ENCODE results near the gene SPTBN1. TPM values are rescaled to one million over a fixed set of nuclear protein-coding genes. Genes with fewer than 3 reads are reported as not detected.

Gene SPTBN1
- polyA plus RNA-seq, 12 donors: 161 to 371 (median 271) TPM

DNA sequence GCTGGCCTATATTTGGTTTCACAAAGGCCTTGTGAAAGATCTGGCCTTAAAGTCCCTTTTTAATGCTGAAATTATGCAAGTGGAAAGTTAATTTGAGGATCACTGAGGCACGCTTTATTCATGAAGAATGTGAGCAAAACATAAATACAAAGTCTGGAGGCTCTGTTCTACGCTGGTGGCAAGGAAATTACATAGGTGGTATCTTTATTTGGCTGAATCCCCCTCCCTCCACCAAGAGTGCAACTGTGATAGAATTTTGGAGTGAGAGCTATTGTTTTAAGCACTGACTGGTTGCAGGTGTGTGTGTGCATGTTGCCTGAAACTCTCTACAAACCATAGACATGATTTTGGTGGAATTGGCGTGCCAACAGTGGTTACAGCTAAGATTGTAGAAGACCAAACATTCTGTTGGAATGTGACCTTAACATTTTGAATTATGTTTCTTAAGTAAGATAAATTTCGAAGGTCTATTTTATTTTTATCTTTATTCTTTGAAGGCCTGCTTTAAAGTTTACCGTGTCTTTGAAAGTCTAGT, 114.3 kb downstream of the SPTBN1 start:
- no peak for DNase-seq

DNA sequence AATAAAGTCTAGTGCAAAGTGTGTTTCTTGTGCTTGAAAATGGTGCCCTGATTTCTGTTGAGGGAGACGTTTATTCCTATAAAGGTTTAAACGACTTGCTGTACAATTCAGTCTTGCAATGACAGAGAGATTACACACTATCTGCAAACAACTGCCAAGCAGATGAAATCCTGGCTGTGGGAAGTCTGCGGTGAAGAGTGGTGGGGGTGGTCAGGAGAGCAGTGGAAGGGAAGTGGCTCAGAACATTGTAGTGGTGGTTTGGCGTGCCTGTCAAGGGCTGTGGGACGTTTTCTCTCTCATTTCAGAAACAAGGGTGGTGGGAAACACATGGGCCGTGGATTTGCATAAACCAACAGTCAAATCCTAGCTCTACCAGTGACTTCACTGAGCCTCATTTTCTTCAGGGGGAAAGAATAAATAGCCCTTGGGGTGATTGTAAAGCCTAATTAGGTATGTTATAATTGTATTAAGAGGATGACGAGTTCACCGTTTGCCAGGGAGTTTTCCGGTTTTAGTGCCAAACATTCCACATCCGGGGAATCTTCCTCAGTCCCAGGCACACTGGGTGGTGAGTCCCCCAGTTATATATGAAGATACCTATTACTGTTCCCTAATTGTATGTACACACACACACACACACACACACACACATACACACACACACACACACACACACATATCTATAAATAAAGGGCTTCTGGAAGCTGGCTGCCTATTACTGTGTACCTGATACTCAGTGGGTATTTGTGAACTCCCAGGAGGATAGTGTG, 115.0 kb downstream of the SPTBN1 start:
- DNase-seq: no peak

DNA sequence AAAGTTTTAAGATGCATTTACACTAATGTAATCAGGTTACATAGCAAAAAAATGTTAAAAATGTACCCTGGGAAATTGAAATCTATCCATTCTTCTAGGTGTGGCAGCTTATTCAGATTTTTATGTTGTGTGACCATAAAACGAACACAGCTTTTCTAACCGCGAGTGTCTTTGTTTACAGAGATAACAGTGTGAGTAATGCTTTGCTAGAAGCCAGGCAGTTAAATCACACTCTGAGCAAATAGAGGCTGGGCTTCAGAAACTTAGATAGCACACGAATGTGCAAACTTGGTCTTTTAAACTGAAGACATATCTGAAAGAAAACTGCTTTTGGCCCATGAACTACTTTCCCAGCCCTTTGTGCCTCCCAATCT, 116.1 kb downstream of the SPTBN1 start:
- no peak for DNase-seq

DNA sequence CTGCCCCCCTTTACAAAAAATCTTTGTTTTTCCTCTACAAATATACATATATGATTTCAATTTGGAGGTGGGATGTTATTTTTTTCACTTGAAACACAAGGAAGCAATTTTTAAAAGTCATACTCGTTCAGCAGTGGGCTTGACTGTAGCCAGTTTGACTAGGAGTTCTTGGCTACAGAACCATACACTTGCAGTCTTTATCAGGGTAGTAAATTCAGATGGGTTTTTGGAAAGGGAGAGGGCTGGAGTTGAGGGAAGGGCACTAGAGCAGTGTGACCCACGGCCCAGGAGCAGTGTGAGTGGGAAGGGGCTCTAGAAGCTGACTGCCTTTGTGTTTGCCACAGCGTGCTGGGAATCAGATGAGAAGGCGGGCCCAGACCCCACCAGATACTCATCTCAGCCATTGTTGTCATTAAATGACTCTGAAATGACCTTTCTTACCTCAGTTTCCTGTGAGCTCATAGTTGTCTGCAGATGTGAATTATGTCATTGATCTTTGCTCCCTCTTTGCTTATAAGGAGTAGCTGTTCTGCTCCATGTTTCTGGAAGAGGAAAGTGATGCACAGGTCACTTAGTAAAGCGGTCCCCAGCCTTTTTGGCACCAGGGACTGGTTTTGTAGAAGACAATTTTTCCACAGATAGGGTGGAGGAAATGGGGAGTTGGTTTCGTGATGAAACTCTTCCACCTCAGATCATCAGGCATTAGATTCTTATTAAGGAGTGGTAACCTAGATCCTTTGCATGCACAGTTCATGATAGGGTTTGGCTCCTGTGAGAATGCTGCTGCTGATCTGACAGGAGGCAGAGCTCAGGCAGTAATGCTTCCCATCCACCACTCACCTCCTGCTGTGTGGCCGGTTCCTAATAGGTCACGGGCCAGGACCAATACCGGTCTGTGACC, 116.8 kb downstream of the SPTBN1 start:
- no peak for DNase-seq

DNA sequence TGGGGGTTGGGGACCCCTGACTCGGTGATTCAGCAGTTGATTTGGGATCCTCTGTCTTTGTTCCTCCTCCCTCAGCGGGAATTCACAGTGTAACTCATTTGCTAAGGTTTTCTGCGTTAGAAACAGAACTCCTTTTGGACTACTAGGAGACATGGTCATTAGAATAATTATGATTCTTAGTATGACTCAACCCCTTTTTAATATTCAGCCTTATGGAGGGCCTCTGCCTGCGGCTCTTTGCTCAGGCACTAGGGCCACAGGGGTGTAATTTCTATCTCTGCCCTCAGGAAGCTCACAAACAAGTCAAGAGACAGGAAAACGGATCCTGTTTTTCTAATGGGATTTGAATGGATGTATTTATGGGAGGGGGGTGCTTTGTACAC, 117.4 kb downstream of the SPTBN1 start:
- no peak for DNase-seq

DNA sequence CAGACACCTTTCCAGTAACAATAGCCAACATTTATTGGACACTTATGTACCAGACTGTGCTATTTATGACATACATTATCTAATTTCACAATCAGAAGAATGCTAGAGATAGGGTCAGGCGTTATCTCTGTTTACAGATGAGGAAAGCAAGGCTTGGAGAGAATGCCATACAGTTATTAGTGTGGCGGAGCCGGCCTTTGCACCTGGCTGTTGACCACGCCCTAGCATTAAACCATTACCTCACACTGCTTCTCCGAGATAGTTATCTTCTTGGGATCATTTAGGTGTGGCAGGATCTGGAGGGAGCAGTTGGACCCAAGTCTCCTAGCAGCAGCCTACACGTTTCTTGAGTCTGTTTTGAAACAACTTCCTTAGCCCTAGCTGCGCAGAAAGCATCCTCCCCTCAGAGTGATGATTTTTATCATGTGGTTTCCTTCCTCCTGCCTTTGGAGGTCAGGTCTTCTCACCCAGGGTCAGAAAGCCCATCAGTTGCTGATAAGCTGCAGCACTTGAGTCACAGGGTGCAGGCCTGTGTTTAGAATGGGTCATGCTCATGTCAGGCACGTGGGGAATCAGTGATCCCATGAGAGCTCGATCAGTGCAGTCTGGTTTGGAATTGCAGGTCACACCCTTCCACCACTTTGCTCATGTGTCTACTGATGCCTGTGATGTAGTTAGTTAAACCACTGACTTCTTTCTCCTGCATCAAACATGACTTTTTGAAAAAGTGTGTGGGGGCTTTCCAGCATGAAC, 118.2 kb downstream of the SPTBN1 start:
- DNase-seq: no peak

DNA sequence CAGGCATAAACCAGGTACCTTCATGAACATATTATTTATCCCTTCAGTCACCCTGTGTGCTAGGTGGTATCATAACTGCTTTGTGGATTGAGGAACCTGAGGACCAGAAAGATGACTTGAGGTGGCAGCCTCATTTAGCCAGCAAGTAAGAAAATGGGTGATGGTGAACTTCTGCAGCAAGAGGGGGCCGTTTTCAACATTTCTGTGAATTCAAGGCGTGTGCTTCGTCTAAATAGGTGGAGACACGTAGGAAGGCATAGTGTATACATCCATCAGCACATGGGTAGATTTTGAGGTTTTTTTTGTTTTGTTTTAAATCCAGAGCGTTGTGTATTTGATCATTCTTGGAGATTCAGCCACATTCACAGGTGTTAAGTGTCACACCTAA, 118.7 kb downstream of the SPTBN1 start:
- DNase-seq: no peak

DNA sequence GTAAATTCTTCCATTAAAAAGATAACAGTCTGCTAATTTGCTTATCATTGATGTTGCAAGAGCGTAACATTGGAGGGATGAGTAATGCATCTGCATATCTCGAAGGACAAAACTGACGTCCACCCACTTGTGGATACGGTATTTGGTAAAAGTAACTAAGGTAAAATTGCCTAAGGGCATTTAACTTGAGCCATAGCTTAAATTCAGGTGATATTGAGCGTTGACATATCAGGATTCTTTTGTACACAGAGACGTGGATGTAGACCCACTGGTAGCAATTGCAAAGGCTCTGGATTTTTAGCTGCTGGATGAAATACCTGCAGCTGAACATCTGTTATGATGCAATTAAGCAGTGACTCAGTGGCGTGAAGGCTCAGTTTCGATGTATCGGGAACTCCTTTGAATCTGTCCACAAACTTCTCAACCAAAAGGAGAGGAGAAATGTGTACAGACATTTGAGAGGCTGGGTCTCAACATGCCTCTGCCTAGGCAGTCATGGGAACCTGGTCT, 119.3 kb downstream of the SPTBN1 start:
- DNase-seq: no peak

DNA sequence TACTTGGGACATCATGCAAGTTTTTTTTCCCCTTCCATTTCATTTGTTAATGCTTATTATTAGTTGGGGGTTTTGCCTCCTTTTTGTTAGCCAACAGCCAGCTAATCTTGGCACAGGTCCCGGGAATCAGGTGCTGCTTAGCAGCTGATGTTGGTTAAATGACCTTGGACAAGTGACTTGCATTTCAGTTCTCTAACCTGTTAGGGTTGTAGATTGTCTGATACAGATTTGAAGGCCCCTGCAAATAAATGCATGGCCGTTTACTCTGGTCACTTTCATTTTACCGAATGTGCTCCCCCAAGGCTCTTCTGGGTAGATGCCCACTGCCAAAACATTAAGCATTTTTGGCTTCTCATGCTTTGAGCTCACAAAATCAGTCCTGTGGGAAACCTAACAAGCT, 120.9 kb downstream of the SPTBN1 start:
- DNase-seq: no peak

DNA sequence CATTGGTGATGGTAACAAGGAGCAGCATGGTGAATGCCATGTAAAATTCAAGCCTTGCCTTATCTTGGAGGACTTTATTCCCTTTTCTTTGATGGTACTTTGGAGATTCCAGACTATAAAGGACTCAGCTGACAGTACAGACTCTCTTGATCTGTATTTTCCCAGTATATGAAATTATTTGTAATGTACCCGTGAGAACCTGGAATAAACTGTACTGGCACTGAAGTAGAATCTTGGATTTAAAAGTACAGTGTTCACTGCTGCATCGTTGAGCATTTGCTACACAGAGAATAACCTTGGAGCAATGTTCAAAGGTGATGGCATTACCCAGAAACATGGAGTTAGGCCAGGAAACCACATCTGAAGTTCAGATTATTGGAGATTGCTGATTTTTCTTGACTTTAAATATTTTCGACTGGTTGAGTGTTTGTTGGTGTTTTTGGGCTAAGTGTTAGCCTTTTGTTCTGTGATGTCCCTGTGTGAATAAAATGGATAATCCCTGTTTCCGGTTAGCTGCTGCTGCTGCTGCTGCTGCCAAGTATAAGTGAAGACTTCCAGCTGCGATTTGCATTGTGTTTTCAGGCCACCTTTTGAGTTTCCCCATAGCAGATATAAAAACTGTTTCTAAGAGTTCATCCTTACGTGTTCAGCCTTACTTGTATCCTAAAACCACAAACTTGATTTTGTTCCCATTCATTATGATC, 122.0 kb downstream of the SPTBN1 start:
- DNase-seq: peak; percentile 66

DNA sequence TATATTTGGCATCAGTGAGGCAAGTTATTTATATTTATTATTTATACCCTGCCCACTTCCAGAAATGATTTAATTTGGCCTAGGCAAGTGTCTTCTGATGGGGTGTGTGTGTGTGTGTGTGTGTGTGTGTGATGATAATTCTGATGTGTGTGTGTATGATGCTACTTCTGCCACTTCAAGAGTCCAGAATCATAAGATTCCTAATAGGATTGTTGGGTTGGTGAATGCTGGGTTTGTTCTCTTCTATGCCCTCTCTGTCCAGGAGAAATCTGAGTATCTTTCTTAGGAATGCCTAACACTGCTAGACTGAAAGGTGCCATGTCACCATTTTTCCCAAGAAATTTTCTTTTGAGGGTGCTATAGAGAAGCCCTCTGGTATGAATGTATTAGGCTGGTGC, 122.5 kb downstream of the SPTBN1 start:
- DNase-seq: no peak

DNA sequence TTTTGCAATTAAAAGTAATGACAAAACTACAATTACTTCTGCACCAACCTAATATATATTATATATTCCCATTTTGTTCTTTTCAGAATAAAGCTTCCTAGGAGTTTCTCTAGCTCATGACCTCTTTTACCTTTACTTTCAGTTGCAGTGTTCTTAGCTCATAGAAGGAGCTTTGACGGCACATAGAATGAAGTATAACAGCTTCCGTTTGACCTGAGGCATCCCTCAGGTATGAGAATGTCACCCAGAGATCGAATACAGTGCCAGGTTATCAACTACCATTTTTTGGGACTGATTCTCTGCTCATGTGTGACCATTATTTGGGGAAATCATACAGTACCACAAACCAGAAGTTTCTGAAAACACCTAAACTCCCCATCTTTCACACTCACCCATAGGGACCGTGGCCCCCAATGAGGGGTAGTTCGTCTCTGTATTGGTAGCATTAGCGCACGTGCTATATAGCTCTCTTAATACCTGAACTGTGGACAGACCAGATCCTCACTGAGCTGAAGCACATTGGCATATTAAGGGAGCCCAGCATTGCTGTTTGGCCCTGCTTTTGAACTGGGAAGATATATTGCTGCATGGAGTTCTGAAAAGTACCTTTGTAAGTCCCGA, 123.0 kb downstream of the SPTBN1 start:
- no peak for DNase-seq

DNA sequence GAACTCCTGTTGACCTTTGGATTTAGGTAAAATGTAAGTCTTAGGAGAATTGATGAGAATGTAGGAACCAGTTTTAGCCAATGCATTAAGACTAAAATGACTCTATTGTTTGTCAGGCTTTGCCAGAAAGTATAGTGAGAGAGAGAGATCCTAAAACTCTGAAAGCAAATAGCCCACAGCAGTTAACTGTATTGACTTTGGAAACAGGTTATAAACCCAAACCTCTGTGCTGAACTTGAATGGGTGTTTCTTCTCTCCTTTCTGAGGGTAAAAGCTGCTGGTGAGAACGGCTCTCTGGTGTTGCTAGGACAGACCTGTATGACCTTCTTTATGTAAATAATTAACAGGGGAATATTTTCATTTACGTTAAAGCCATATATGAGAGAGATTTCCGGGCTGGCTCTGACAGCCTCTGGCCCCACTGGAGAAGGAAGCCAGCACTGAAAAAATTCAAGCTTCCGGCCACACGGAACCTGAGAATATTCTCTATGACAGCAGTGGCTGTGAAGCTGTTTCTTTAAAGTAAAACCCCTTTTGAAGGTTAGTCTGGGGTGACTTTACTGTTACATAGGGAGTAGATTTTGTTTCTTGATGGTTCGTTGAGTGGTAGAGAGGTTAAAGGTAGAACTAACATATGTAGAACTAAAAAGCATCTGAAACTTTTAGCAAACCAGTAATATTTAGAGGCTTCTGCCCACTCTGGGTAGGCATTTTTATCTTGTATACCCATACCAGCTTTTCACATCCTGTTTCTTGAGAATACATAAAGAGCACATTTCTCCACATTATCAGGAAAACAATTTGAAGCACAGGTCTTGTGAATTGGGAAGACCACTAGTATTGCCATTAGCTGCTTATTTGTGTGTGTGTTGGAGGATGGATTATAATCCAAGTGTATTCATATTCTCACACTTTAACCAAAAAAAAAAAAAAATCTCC, 123.8 kb downstream of the SPTBN1 start:
- DNase-seq: no peak

DNA sequence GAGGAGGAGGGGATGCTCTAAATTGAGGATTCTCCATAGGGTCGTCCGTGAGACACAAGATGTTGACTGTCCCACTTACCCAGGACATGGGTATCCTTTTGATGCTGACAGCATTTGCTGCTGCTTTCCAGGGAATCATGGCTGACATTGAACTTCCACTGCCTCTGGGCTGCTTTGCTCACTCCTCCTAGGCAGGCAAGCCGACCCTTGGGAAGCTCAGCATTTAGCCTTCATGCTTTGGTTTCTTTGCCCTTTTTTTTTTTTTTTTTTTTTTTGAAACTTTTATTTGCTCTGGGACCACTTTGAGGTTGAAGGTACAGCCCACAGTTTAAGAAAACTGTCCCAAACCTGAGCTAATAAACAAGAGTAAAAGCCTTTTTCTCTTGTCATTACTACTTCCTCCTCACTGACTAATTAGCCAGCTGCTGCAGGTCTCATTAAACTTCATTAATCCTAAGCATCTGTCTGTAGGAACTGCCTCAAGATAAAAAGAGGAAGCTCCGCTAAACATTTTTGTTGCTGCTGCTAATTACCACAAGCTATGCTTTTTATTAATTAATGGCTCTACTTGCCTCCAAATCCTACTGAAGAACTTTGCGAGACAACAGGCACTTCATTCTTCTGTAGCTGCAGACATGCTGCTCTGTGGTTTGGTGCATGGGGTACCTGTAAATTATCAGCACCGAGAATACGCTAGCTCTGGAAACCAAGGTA, 125.4 kb downstream of the SPTBN1 start:
- DNase-seq: no peak

DNA sequence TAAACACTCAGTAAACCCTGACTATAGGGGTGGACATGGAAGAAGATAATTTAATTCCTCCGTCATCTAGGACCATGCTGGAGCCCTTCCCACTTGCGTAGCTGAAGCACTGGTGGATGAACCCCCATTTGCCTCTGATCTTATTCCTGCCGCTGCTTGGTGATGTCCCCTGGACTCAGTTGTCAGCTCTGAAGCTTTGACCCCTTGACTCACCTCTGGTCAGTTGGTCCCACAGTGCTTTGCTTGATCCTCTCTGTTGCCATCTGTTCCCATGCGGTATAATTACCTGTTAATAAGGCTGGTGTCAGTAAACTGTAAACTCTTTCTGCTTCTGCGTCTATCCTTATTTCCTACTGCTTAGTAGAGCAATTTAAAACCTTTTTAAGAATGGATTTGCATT, 126.9 kb downstream of the SPTBN1 start:
- no peak for DNase-seq

DNA sequence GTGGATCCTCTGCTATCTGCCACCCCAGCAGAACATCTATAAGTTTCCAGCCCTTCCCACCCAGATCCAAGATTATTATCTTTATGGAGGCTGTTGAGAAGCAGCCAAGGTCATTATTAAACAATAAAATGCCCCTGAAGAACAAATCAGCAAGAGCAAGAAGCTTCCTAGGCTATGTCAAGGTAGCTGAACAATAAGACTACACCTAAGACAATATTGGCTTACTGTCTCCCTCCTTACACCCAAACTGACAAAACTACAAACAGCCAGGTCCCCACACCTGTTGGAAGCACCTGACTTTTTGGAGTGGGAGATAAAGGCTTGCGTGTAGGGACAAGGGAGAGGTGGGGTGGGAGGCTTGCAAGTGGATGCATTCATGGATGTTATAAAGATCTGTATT, 128.5 kb downstream of the SPTBN1 start:
- DNase-seq: no peak

DNA sequence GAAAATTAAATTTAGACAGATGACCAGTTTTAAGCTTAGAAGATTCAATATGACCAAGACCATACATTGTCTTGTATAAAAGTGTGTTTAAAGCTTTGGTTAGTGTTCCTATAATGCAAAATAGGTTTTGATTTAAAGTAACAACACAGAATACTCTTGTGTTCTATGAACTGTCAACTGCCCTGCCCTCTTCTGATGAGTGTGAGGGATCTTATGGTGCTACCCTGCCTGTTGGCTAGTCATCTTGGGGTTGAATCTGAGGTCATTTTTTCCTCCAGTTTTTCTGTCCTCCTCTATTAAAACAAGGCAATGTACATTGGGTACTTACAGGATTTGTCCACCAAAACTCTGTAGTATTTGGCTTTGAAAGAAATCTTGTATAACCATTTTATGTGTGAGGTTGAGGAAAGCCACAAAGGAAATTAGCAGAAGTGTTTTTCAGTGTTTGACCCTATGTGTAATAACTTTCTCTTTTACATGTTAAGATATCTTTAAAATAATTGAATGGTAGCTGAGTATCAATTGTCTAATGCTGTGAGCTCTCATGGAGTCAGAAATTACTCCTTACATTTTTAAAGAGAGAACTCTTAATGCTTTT, 129.1 kb downstream of the SPTBN1 start:
- no peak for DNase-seq

DNA sequence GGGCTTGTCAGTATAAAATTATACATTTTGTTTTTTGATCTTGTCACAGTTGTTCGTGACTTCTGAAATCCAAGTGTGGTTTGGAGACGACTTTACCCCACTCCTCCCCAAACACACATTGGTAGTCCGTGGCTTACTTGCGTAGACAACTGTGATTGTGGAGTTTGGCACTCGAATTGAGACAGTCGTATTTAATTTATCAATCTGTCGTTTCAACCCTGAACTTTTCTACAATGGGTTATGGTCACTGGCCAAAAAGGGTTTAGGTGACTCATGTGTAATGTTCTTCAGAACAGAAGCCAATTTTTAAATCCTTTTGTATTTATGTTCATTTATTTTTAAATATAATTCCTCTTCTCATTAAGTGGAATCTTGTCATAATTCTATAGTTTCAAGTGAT, 129.9 kb downstream of the SPTBN1 start:
- DNase-seq: no peak

DNA sequence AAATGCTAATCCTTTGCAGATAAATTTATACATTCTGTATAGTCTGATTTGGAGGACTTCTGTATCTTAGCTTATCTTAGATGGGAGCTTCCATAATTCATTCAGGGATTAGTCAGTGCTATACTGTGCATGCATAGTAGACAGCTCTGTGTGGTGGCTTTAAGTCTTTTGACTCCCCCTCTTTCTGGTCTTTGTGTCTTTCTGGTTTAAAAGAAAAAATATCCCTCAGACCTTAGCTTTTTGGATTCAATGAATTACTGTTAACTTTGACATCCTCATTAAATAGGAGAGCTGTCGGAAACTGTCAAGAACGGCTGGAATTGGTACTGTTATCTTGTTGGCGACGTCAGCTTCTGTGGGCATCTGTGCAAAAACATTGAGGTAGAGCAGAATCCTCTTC, 130.4 kb downstream of the SPTBN1 start:
- no peak for DNase-seq
